Posterior cingulate gyrus (tissue), 11 donors: ENCODE measurements around the gene ZNF101.
"Not testable (repeated sequence)": the region's sequence is repeated elsewhere in the genome, so short reads cannot be mapped to it uniquely, and the experiment has no call there.

Source experiments
- DNase-seq, 10 donors: peaks; one replicate each; pipeline versions ENCODE4 v3.0.0 to v3.0.0-alpha.2; 2020 to 2021; ENCODE audit warnings: mixed read lengths in 3 of 10
- intact Hi-C: fragments of 100-400 bp; cut with DNase I; formaldehyde crosslinking; loops from one replicate; pipeline ENCODE4 v1.15.1; 2023

The ZNF101 gene

DNA sequence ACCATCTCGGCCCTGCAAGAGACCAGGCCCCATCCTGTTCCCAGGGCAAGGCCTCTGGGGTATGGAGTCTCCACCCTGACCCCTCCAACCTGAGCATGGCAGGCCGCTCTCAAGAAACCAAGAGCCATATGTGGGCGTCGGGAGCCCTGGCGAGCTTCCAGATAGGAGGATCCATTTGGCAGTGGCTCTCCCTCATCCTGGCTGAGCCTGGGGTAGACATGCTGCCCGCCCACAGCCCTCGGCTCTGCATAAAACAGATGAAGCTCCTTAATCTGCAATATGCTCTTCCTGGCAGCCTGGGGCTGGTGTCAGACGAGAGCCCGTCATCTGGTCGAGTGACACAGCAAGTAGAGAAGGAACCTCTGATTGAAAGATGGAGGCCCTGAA, 11.2 kb upstream of the ZNF101 start:
- intact Hi-C loops = no loop called here
- DNase-seq = peak in 8 of 10 donors; percentile 48 to 95 (median 77)

- intact Hi-C loops = loop anchor here (5.0 to 10.0 kb wide), 2 partner anchors 118 to 205 kb away; partner anchors contain the start of gene ZNF253
- peak in 3 of 10 donors; percentile 23 to 53 (median 48) for DNase-seq
These were observed 8.9 kb upstream of the ZNF101 start for GRCh38 chr19:19659646-19660245.

- DNase-seq = peak in 3 of 10 donors; percentile 61 to 80 (median 71)
- intact Hi-C loops = loop anchor here (5.0 to 10.0 kb wide), 2 partner anchors 116 to 204 kb away; partner anchors contain the start of gene ZNF253
These were observed 7.4 kb upstream of the ZNF101 start for GRCh38 chr19:19661141-19661674.

- intact Hi-C loops = loop anchor here (5.0 to 10.0 kb wide), 2 partner anchors 116 to 203 kb away; partner anchors contain the start of gene ZNF253
These were observed 6.9 kb upstream of the ZNF101 start for GRCh38 chr19:19661675-19662251.

GRCh38 chr19:19662344-19662743, 6.3 kb upstream of the ZNF101 start:
- DNase-seq = peak in 3 of 10 donors; percentile 28 to 40 (median 37)
- intact Hi-C loops = loop anchor here (5.0 to 10.0 kb wide), 2 partner anchors 115 to 202 kb away; partner anchors contain the start of gene ZNF253

More at GRCh38 chr19:19661675-19662251, 6.9 kb upstream of the ZNF101 start:
- DNase-seq = peak in 3 of 10 donors; percentile 35 to 65 (median 41)

GRCh38 chr19:19662871-19663255, 5.8 kb upstream of the ZNF101 start:
- DNase-seq = no peak
- intact Hi-C loops = loop anchor here (5.0 to 10.0 kb wide), 2 partner anchors 114 to 202 kb away; partner anchors contain the start of gene ZNF253

GRCh38 chr19:19663256-19664120, 5.2 kb upstream of the ZNF101 start, which contains the start of gene ATP13A1:
ATP13A1 (minus strand) TSS chr19:19663676; CDS start chr19:19663666, 10 bp downstream.
- intact Hi-C loops = loop anchor here (5.0 to 10.0 kb wide), 2 partner anchors 114 to 201 kb away; partner anchors contain the start of gene ZNF253

DNA sequence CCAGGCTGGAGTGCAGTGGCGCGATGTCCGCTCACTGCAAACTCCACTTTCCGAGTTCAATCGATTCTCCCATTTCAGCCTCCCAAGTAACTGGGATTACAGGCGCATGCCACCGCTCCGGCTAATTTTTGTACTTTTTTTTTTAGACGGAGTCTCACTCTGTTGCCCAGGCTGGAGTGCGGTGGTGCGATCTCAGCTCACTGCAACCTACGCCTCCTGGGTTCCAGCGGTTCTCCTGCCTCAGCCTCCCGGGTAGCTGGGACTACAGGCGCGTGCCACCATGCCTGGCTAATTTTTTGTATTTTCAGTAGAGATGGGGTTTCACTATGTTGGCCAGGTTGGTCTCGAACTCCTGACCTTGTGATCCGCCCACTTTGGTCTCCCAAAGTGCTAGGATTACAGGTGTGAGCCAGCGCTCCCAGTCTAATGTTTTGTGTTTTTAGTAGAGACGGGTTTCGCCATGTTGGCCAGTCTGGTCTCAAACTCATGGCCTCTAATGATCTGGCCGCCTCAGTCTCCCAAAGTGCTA, 3.2 kb upstream of the ZNF101 start:
- DNase-seq = peak in 3 of 10 donors; percentile 26 to 49 (median 42)
- intact Hi-C loops = loop anchor here (10.0 kb wide), 1 partner anchor 199 kb away; the partner anchor contains the start of gene ZNF253

More at GRCh38 chr19:19663256-19664120, 5.2 kb upstream of the ZNF101 start, which contains the start of gene ATP13A1:
- peak; percentile 93 to 99 (median 96) for DNase-seq

DNA sequence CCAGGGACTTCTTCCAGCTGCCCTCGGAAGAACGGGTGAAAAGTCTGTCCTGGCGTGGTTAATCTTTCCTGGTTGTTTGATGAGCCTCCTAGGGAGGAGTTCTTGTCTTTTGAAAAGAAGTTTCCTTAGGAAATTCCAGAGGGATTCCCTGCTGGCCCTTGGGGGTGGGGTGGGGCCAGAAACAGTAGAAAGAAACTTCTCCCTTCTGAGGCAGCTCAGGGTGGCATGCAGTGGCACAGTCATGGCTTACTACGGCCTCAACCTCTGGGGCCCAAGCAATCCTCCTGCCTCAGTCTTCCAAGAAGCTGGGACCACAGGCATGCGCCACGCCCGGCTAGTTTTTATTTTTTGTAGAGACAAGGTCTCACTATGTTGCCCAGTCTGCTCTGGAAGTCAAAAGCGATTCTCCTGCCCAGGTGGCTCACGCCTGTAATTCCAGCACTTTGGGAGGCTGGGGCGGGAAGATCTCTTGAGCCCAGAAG, 1.5 kb downstream of the ZNF101 start:
- intact Hi-C loops = loop anchor here (10.0 kb wide), 1 partner anchor 65 kb away; the partner anchor contains the start of gene ZNF14
- DNase-seq = peak in 2 of 10 donors; percentile 16 to 39

- intact Hi-C loops = loop anchor here (10.0 kb wide), 1 partner anchor 62 kb away; the partner anchor contains the start of gene ZNF14
- DNase-seq = peak in 2 of 10 donors; percentile 13 to 19
These were observed 4.2 kb downstream of the ZNF101 start for GRCh38 chr19:19672816-19673215.

DNA sequence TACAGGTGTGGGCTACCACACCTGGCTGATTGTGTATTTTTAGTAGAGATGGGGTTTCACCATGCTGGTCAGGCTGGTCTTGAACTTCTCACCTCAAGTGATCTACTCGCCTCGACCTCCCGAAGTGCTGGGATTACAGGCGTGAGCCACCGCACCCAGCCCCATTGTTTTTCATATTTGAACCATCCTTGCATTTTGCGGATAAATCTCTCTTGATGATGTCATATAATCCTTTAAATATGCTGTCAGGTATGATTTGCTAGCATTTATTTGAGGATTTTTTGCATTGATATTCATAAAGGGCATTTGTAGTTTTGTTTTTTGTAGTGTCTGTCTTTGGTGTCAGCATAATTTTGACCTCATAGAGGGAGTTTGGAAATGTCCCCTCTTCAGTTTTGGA, 5.7 kb downstream of the ZNF101 start:
- intact Hi-C loops = loop anchor here (10.0 kb wide), 1 partner anchor 60 kb away; the partner anchor contains the start of gene ZNF14
- DNase-seq = peak in 2 of 10 donors; percentile 6 to 35

GRCh38 chr19:19677579-19677978, 8.9 kb downstream of the ZNF101 start:
- DNase-seq = peak in 2 of 10 donors; percentile 11 to 43
- intact Hi-C loops = loop anchor here (10.0 kb wide), 1 partner anchor 57 kb away; the partner anchor contains the start of gene ZNF14

GRCh38 chr19:19679176-19680073, 10.8 kb downstream of the ZNF101 start:
- intact Hi-C loops = loop anchor here (10.0 kb wide), 1 partner anchor 55 kb away; the partner anchor contains the start of gene ZNF14
- DNase-seq = peak in 1 of 10 donors; percentile 44

- intact Hi-C loops, DNase-seq: not testable (repeated sequence)
These were observed 17.5 kb downstream of the ZNF101 start for GRCh38 chr19:19686119-19686518.

DNA sequence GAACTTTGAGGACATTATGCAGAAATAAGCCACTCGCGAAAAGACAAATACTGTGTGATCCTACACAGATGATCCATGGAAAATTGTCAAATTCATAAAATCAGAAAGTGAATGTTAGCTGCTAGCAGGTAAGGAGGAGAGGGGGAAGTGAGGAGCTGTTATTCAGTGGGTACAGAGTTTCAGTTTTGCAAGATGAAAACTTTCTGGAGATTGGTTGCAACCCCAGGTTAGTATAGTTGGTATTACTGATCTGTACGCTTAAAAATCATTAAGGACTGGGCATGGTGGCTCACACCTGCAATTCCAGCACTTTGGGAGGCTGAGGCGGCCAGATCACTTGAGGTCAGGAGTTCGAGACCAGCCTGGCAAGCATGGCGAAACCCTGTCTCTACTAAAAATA, 17.9 kb downstream of the ZNF101 start:
- no peak for DNase-seq
- intact Hi-C loops = no loop called here

GRCh38 chr19:19687090-19687489, 18.5 kb downstream of the ZNF101 start:
- intact Hi-C loops = no loop called here
- no peak for DNase-seq

GRCh38 chr19:19689023-19689422, 20.4 kb downstream of the ZNF101 start:
- DNase-seq, intact Hi-C loops: not testable (repeated sequence)

DNA sequence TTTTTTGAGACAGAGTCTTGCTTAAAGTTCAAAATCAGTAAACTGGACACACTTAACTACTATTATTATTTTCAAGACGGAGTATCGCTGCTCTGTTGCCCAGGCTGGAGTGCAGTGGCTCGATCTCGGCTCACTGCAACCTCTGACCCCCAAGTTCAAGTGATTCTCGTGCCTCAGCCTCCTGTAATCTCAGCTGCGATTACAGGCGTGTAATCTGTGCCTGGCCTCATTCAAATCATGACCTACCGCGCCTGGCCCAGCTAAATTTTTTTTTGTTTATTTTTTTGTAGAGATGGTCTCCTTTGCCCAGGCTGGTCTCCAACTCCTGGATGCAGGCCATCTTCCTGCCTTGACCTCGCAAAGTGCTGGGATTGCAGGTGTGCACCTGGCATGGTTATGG, 23.0 kb downstream of the ZNF101 start:
- intact Hi-C loops = no loop called here

More for the DNA sequence above, 23.0 kb downstream of the ZNF101 start:
- no peak for DNase-seq
